HG02588 (cell line): Measurements from ENCODE around the gene EXOC4.
"Not testable (repeated sequence)": the region's sequence is repeated elsewhere in the genome, so short reads cannot be mapped to it uniquely, and the experiment has no call there.

Source experiments
- ATAC-seq: cut with Tn5 transposase; IDR thresholded peaks from one replicate; pipeline ENCODE4 v1.9.1; 2021; ENCODE audit warnings: mild to moderate bottlenecking, moderate library complexity; ENCODE audit not compliant: unreplicated experiment

The EXOC4 gene

DNA sequence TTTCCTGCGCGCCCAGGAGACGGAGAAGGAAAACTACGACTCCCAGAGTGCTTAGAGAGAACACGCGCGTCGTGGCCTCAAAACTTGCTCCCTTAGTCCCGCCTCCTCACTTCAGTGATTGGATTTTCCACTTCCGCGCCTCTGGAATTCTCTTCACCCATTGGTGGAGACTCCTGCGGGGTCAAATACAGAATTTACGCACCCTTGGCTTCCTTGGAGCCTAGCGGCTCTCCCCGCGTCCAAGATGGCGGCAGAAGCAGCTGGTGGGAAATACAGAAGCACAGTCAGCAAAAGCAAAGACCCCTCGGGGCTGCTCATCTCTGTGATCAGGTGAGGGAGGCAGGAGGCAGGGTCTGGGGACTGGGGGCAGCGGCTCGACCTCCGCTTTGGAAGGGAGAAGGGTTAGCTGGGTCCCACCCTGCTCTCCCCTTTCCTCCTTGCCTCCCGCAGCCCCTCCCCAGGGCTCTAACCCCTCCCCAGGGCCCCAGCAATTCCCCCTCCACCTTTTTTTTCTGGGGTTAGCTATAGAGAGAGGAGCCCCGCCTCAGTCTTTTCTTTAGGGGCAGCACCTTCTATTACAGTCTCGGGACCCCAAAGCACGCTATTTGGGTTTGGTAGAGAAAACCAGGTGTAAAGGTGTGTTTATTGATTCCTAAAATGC is at the start of gene EXOC4:
EXOC4 (plus strand) TSS at position 221 of the 661 bp plus-strand sequence.
- ATAC-seq, result peak; percentile 99

DNA sequence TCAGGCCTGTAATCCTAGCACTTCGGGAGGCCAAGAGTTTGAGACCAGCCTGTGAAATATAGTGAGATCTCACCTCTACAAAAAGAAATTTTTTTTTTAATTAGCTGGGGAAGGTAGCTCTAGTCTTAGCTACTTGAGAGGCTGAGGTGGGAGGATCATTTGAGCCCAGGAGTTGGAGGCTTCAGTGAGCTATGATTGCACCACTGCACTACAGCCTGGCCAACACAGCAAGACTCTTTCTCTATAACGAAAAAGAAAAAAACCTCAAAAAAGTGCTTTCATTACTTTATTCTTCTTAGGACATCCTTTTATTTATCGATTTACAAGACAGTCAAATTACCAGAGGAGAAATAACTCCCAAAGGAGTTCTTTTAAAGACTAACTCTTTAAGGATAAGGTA is 49.4 kb upstream of the EXOC4 start:
- no peak for ATAC-seq

DNA sequence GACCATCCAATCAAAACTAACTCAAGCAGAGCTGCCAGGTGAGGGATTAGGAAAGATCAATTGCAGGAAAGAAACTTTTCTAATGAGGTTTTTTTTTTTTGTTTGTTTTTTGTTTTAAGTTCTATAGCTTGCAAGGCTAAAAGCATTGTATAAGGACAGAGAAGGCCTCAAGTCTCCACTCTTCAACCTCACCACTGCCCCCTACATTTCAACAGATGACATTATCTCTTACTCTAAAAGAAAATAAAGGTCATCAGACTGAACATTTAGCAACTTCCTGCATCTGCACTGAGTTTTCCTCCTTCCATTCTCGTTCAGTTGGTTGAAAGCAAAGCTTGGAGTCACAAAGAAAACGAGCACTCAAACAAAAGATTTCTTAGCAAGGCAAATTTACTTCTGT is 45.2 kb upstream of the EXOC4 start:
- ATAC-seq, result no peak

DNA sequence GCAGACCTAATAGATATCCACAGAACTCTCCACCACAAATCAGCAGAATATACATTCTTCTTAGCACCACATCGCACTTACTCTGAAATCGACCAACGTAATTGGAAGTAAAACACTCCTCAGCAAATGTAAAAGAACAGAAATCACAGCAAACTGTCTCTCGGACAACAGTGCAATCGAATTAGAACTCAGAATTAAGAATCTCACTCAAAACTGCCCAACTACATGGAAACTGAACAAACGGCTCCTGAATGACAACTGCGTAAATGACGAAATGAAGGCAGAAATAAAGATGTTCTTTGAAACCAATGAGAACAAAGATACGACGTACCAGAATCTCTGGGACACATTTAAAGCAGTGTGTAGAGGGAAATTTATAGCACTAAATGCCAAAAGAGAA is 42.1 kb upstream of the EXOC4 start:
- not testable (repeated sequence) for ATAC-seq

DNA sequence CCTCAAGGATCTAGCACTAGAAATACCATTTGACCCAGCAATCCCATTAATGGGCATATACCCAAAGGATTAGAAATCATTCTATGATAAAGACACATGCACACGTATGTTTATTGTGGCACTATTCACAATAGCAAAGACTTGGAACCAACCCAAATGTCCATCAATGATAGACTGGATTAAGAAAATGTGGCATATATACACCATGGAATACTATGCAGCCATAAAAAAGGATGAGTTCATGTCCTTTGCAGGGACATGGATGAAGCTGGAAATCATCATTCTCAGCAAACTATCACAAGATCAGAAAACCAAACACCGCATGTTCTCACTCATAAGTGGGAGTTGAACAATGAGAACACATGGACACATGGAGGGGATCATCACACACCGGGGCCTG is 39.1 kb upstream of the EXOC4 start:
- ATAC-seq, result not testable (repeated sequence)

DNA sequence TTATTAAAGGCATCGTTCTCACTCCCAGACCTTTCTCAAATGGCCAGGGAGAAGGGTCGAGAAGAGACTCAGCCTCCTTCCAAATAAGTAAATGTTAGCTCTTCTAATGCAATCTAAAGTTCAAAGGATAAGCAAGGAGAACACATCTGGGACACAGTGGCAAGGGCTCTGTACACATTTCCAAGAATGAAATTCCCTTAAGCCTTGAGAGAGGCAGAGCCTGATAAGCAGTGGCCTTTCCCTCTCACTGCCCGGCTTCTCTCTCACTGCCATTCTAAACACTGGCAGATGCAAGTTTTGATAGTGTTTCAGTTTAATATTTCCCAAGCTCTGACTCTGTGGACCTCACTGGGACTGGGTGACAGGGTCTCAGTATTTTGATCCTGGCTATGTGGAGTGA is 35.1 kb upstream of the EXOC4 start:
- ATAC-seq, result no peak

DNA sequence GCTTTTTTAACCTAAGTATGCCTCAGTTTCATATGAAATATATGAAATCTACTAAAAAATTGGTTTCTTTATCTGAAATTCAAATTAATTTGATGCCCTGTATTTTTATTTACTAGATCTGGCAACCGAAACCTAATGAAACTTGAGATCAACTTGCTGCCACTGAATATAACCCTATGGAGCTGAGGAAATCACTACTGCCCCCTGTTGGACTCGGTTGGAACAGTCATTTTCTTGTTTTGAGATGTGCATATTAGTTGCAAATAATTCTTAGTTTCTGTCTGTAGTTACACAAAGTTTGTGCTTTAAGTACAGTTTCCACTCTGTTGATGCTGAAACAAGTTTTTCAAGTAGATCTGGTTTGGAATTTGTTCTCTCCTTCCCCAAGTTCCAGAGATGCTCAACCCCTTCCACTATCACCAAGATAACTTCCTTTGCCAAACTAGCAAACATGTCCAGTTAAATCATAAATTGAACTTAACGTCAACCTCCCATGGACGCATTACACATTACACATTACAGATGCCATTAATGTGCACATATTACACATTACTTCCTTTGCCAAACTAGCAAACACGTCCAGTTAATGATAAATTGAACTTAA is 22.2 kb upstream of the EXOC4 start:
- ATAC-seq, result no peak

DNA sequence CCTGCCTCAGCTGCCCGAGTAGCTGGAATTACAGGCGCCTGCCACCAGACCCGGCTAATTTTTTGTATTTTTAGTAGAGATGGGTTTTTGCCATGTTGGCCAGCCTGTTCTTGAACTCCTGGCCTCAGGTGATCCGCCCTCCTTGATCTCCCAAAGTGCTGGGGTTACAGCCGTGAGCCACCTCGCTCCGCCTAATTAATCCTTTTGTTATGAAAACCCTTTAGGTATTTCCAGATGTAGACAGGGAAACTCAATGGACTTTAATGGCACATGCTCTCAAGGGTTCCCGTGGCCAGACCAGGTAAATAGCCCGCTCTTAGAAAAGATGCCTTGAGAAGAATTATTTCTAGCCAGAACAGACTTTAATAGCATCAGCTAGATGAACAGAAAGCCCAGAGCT is 19.7 kb upstream of the EXOC4 start:
- no peak for ATAC-seq

DNA sequence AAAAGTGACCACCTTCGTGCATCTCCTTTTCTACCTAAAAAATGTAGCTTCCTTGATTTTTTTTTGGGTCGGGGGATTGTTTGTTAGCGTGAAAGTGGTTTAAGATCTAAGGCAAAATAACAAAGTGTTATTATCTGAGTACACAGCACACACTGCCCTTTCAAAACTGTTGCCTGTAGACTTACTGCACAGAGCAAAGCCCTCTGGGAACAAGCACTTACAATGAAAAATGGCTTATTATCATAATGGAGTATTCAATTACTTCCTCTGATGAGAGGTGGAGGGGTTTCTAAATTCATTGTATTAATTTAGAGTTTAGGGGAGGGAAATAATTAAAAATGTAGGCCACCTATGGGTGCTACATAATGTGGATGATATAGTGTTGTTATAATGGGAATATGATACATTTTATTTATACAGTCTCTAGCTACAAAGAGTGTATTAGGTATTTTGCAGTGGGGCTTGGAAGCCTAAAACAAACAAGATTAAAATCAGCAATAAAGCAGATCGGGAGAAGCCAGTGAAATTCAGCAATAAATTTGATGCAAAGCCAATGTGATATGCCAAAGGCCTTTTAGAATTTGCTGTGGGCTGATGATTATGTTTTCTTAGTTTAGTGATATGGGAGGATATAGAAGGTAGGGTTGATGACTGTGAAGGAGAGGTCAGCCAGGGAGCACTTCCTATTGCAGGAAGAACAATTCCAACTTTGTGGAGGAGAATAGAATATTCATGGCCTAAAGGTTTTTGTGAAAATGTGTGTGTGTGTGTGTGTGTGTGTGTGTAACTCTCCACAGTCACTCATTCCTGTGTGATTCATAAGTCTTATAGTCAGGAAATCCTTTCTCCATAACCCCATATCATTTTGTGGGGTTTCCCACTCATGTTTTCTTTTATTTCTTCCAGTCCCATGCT is 17.7 kb upstream of the EXOC4 start:
- ATAC-seq, result no peak

DNA sequence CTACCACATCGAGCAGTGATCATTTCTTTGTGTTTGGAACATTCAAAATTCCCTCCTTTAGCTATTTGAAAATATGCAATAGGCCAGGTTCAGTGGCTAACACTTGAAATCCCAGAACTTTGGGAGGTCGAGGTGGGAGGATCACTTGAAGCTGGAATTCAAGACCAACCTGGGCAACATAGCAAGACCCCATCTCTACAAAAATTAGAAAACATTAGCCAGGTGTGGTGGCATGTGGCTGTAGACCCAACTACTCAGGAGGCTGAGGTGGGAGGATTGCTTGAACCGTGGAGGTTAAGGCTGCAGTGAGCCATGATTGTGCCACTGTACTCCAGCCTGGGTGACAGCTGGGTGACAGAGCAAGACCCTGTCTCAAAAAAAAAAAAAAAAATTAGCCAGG is 15.3 kb upstream of the EXOC4 start:
- no peak for ATAC-seq

DNA sequence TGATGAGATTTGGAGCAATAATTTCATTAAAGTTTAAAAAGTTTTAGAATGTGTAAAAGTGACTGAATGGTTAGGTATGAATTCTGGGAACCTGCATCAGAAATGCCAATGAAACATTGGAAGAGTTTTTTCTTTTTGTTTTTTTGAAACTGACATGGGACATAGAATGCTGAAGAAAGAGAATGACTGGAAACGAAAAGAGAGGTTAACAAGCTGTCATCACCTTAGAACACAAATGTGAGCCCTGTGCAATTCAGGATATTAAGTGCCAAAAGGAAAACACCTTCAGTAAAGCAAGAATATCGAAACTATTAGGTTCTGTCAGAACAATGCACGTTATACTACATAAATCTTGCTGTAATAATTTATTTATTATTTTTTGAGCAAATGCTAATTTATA is 12.6 kb upstream of the EXOC4 start:
- no peak for ATAC-seq

DNA sequence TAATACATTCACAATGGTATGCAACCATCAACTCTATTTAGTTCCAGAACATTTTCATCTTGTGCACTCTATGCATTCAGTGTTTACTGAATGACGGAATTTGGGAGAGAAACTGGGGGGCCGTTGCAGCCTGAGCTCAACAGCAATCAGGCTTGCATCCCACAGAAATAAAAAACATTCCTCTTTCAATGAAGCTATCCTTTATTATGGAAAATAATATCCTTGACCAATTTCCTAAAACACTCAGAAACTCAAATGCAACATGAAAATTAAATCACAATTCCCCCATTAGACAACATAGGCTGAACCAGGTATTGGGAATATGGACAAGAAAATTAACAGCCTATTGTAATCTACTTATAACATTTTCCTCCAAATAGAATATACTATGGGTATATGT is 6.3 kb upstream of the EXOC4 start:
- ATAC-seq, result no peak

DNA sequence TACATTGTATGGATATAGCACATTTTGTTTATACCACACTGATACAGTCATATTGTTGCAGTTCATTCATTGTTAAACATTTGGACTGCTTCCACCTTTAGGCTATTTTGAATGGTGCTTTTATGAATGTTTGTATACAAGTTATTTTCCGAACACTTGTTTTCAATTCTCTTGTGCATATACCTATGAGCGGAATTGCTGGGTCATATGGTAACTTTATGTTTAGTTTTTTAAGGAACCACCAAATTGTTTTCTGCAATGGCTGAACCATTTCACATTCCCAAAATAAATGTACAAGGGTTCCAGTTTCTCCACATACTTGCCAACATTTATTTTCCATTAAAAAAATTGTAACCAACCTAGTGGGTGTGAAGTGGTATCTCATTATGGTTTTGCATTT is 4.0 kb upstream of the EXOC4 start:
- no peak for ATAC-seq

DNA sequence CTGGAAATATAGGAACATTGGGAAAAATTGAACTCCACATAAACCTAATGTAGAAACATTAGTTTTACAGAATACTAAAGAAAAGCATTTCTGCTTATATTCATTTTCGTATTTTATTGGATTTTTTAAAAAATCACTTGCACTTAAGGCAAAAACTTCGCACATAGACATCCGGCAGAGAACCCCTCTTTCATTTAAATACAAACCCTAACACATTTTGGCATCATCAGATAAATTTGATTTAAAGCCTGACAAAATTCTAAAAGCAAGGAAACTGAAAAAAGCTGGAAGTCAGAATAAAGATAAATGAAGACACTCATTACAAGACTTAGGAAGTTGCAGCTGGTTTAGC is 396 bp upstream of the EXOC4 start:
- no peak for ATAC-seq

DNA sequence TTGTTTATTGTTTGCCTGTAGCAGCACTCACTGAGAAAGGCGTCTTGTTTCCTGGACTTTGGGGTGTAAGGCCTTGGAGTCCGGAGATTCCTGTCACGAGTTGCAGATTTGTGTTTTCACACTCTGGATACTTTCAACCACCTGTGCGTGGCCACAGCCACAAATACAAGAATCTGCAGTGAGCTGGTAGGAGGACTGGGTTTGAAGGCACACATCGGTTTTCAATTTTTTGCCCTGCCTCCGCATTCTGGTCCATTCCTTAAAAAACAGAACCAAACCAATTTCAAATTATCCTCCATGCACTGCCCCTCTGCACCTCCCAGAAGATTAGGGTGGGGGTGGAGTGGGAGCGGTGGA is 619 bp downstream of the EXOC4 start:
- ATAC-seq, result no peak

DNA sequence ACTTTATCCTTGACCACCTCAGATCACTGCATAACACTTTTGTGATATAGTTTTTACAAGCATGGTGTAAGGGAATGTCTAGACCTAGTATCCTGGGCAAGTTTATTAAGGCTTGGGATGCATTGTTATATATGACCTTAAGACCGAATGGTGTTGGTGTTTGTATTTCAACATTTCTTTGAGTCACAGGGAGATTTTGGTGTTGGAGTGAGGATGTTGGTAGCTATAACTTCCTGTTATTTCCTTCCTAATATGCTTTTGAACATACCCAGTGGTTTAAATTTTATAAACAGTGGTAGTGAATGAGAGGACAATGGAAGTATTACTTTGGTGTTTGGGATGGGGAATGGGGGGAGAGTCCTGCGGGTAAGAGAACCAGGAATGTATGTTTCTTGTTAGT is 2.6 kb downstream of the EXOC4 start:
- ATAC-seq, result no peak

DNA sequence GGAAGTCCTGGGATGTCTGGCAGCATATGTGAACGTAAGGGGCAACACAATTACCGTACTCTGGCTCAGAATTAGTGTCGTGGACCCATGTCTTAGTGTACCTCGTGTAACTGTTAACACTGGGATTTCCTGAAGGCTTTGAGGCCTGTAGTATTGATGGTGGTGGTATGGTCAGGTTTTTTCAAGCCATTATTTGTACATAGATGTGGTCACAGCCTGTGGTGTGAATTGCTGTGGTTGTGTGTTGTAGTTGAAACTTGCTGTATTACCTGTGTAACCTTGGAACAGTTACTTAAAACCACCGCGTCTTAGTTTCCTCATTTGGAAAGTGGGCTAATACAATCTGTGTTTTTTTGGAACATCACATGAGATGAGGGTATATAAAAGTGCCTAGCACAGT is 5.3 kb downstream of the EXOC4 start:
- ATAC-seq, result no peak

DNA sequence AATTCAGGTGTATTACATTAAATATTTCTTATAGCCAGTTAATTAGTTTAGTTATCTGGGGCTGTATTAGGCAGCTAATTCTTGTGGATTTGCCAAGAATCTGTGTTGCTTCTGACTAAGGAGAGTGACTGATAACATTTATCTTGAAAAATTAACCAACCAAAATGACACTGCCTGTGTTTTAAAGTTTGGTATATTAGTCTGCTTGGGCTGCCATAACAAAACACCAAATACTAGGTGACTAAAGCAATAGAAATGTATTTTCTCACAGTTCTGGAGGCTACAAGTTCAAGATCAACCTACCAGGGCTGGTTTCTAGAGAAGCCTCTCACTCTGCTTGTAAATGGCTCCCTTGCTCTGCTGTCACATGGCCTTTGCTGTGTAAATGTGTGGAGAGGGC is 12.9 kb downstream of the EXOC4 start:
- ATAC-seq, result no peak

DNA sequence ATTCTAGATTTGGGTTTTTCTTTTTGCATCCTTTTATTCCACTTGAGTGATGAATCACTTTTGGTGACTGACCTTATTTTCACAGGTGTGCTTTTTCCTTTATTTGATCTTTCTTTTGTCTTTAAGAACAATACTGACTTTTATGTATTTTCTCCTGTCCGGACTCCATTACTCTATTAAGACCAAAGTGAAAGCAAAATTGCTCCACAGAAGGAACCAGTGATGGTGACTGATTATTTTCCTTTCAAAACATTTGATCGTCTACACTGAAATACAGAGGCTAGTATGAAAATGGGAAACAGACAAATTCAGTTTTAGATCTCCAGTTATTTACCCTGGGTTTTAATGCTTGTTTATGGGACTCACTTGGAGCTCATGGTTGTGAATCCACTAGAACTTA is 15.5 kb downstream of the EXOC4 start:
- no peak for ATAC-seq

DNA sequence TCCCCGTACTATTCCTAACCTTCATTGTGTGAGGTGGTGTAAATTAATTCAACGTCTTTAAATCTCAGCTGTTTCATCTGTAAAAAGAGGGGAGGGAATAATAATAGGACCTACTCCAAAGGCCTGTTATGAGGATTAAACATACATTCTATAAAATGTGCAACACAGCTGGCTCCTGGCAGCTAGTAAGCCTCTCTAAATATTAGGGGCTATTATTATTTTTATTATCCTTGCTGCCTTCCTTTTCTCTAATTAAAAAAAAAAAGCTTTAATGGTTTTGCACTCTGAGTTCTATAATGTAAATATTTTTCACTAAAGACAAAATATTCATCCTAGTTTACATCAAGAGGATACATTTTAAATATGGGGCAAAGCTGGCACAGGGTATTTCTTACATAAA is 19.5 kb downstream of the EXOC4 start:
- no peak for ATAC-seq

DNA sequence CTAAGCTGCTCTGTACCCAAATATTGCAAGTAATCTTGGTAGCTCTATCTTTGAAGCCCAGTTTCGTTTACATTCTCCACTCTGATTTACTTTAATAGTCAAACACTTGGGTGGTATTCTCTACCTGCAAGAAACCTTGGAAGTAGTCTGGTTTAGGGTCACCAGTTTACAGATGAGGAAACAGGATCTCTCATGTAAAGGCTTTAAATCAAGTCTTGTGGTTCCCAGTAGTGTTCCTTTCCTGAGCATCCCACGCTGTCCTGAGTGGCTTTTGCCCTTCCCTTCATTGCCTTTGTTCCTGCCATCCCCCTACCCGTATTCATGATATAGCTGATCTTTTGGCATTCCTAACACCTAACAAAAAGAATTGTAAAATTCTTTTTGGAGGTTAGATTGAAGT is 20.3 kb downstream of the EXOC4 start:
- no peak for ATAC-seq

DNA sequence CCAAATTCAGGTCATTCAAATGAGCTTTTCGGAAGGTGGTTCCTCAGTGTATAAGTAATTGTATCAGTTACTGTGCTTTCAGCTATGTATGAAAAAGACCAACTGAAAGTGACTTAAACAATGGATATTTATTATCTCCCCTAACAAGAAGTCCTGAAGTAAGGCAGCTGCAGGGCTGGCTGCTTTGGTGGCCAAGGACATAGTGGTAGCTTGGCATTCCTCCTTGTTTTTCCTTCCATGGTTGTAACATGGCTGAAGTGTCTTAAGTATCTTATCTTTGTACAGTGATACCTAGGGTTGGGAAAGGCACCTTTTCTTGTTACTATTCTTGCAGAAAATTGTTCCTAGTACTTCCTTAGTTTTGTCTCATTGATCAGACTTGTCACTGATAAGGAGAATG is 21.4 kb downstream of the EXOC4 start:
- ATAC-seq, result no peak
